Fibroblast of skin of back (primary cell): ENCODE measurements around the gene GDPGP1. TPM values are rescaled to one million over a fixed set of nuclear protein-coding genes. Genes with fewer than 3 reads are reported as not detected.
"Not testable (repeated sequence)": the region's sequence is repeated elsewhere in the genome, so short reads cannot be mapped to it uniquely, and the experiment has no call there.

ENCODE experiments used
- DNase-seq: peaks from one replicate; pipeline ENCODE4 v3.0.0-alpha.2; 2013
- polyA plus RNA-seq, 2 experiments: library from polyadenylated mRNA; unstranded; fragments of 120-200 nt; gene quantifications; one replicate each; pipeline ENCODE4 v1.2.1, GENCODE V29; 2013; ENCODE audit not compliant: insufficient read length in 2 of 2

The GDPGP1 gene
- polyA plus RNA-seq (2013, experiment 1 of 2; ENCODE audit: insufficient read length): 1.8 TPM
- polyA plus RNA-seq (2013, experiment 2 of 2; ENCODE audit: insufficient read length): 2.0 TPM

- DNase-seq: no peak
These were observed at the start of gene GDPGP1 for GRCh38 chr15:90234096-90234988. Gene GDPGP1, plus strand, starts transcription at chr15:90234209. Its CDS starts 6,700 bp downstream, at chr15:90240909.

- no peak for DNase-seq
These were observed 49.0 kb upstream of the GDPGP1 start for GRCh38 chr15:90184786-90185704.

- no peak for DNase-seq
These were observed 46.6 kb upstream of the GDPGP1 start for GRCh38 chr15:90187257-90187868.

GRCh38 chr15:90188065-90188464 lies 45.9 kb upstream of the GDPGP1 start:
- DNase-seq: not testable (repeated sequence)

GRCh38 chr15:90188914-90189748 lies 44.9 kb upstream of the GDPGP1 start:
- DNase-seq: no peak

- DNase-seq: no peak
These were observed 44.1 kb upstream of the GDPGP1 start for GRCh38 chr15:90189781-90190467.

- DNase-seq: no peak
These were observed 43.2 kb upstream of the GDPGP1 start for GRCh38 chr15:90190606-90191343.

- no peak for DNase-seq
These were observed 42.7 kb upstream of the GDPGP1 start for GRCh38 chr15:90191344-90191687.

GRCh38 chr15:90191794-90192509 lies 42.1 kb upstream of the GDPGP1 start:
- DNase-seq: no peak

GRCh38 chr15:90192961-90193786 lies 40.8 kb upstream of the GDPGP1 start:
- DNase-seq: no peak

GRCh38 chr15:90194655-90195054 lies 39.4 kb upstream of the GDPGP1 start:
- DNase-seq: no peak

- DNase-seq: no peak
These were observed 33.4 kb upstream of the GDPGP1 start for GRCh38 chr15:90200534-90201129.

GRCh38 chr15:90201130-90201943 lies 32.7 kb upstream of the GDPGP1 start, which contains the start of gene SEMA4B:
Gene SEMA4B, plus strand, starts transcription at chr15:90201330. Its CDS starts 249 bp downstream, at chr15:90201579.
- peak; percentile 56 for DNase-seq

GRCh38 chr15:90201944-90202375 lies 32.0 kb upstream of the GDPGP1 start:
- no peak for DNase-seq

- no peak for DNase-seq
These were observed 31.1 kb upstream of the GDPGP1 start for GRCh38 chr15:90202929-90203328.

GRCh38 chr15:90203473-90203872 lies 30.5 kb upstream of the GDPGP1 start:
- DNase-seq: no peak

GRCh38 chr15:90203922-90204321 lies 30.1 kb upstream of the GDPGP1 start:
- no peak for DNase-seq
